ENCODE data around the gene TMEM132A. TPM values are rescaled to one million over a fixed set of nuclear protein-coding genes. Genes with fewer than 3 reads are reported as not detected.

TMEM132A gene
- total RNA-seq, 1 experiment from 2014 or later, result 95.5 TPM

- H3K18ac ChIP-seq (ENCODE audit: insufficient read length, low read depth, low read length), result no peak overlapping the region
- no peak overlapping the region for H3K56ac ChIP-seq (ENCODE audit: insufficient read length, low read depth, low read length)
- H3K27ac Mint-ChIP-seq, result no peak overlapping the region; a peak in 1 of 7 replicates
- H3K4me1 ChIP-seq (ENCODE audit: insufficient read depth, low read length), result no peaks in the 10 kb centered on the region
- no peaks in the 10 kb centered on the region for H3K4me1 Mint-ChIP-seq
- peaks cover 17% of the 10 kb centered on the region for H3K27me3 Mint-ChIP-seq (ENCODE audit: low read depth)
- no peak overlapping the region for H2AFZ ChIP-seq (ENCODE audit: low read length)
- no peak overlapping the region for H2BK12ac ChIP-seq (ENCODE audit: insufficient read length, low read depth, low read length)
- H3K14ac ChIP-seq (ENCODE audit: insufficient read depth, low read length), result no peak overlapping the region
- no peak overlapping the region for H4K8ac ChIP-seq (replicated peaks; ENCODE audit: insufficient read length, low read depth, low read length)
- H3K36me3 Mint-ChIP-seq (ENCODE audit: insufficient read depth in 1 of 3, low read depth in 3 of 3), result peaks cover 0 to 7% (median 6%) of the 10 kb centered on the region in 3 experiments; a peak in 5 of 7 replicates
- H3K9ac ChIP-seq (ENCODE audit: extremely low read depth, insufficient read length, low read length), result no peak overlapping the region
- WGBS (ENCODE audit: extremely low coverage, insufficient read length, low lambda C conversion rate), result no CpG with 5 or more reads among the region's 15 CpGs
- no peaks in the 10 kb centered on the region for H3K27me3 ChIP-seq (ENCODE audit: insufficient read depth, low read length)
- H2BK5ac ChIP-seq (ENCODE audit: insufficient read length, low read length), result no peak overlapping the region
- no peak overlapping the region for H3T11ph ChIP-seq (ENCODE audit: low read length)
- no peaks in the 10 kb centered on the region for H3K9me3 ChIP-seq (ENCODE audit: control insufficient read depth, low read depth, low read length)
- no peak overlapping the region for H3K23ac ChIP-seq (ENCODE audit: insufficient read length, low read depth, low read length)
- H4K91ac ChIP-seq (ENCODE audit: insufficient read length, low read depth, low read length), result no peak overlapping the region
- H3K4me2 ChIP-seq (ENCODE audit: insufficient read depth, insufficient read length, low read length), result no peak overlapping the region
- TF ChIP-seq CTCF (conservative IDR thresholded peaks at IDR 0.05), result no peak
- H2BK20ac ChIP-seq (ENCODE audit: low read depth, low read length, poor library complexity, severe bottlenecking), result no peak overlapping the region
- DNase-seq, result no peak
- no peaks in the 10 kb centered on the region for H4K20me1 ChIP-seq (ENCODE audit: control insufficient read depth, insufficient read depth, insufficient read length)
- peaks cover 12 to 17% of the 10 kb centered on the region in 2 experiments for H3K9me3 Mint-ChIP-seq
- H3K4ac ChIP-seq (ENCODE audit: low read depth, low read length), result no peak overlapping the region
- no peaks in the 10 kb centered on the region for H3K23me2 ChIP-seq (ENCODE audit: insufficient read length, low read depth, low read length, poor library complexity, severe bottlenecking)
- H2AK5ac ChIP-seq (ENCODE audit: insufficient read length, low read length), result no peak overlapping the region
- H4K5ac ChIP-seq (ENCODE audit: insufficient read length, low read depth, low read length), result no peak overlapping the region
- no peak overlapping the region for H2BK15ac ChIP-seq (ENCODE audit: low read depth, low read length)
- H2BK120ac ChIP-seq (ENCODE audit: low read depth, low read length, poor library complexity, severe bottlenecking), result no peak overlapping the region
- no peak overlapping the region for H3K4me3 Mint-ChIP-seq
- no peaks in the 10 kb centered on the region for H3K79me1 ChIP-seq (ENCODE audit: insufficient read depth, low read depth, low read length, poor library complexity, severe bottlenecking)
- no peak overlapping the region for H3K27ac ChIP-seq (ENCODE audit: insufficient read length, low read depth, low read length)
- no peaks in the 10 kb centered on the region for H3K79me2 ChIP-seq (ENCODE audit: insufficient read depth, low read length)
Observed at GRCh38 chr11:60972182-60973030, 48.1 kb downstream of the TMEM132A start.
